ENCODE results near the gene RTF1. TPM values are rescaled to one million over a fixed set of nuclear protein-coding genes. Genes with fewer than 3 reads are reported as not detected.
A peak's percentile ranks its signal among the peaks of the same experiment; 100 is the strongest.

The RTF1 gene
- total RNA-seq, 3 donors from 2014 or later: 28.6 to 38.3 (median 32.6) TPM

- Mint-ChIP-seq H3K9me3 (no peaks in the 10 kb centered on the region), H3K4me1 (ENCODE audit: low read depth) (peaks cover 36% of the 10 kb centered on the region), H3K4me3 (peak overlapping the region; percentile 42), H3K27me3 (ENCODE audit: low read depth) (peaks cover 14% of the 10 kb centered on the region), H3K36me3 (ENCODE audit: insufficient read depth) (peaks cover under 1% of the 10 kb centered on the region)
- ATAC-seq (peak; percentile 6), DNase-seq (no peak)
These were observed 70.9 kb downstream of the RTF1 start for GRCh38 chr15:41487802-41488201.

- Mint-ChIP-seq H3K9me3 (no peaks in the 10 kb centered on the region), H3K36me3 (ENCODE audit: insufficient read depth) (no peaks in the 10 kb centered on the region), H3K27me3 (ENCODE audit: low read depth) (peaks cover 15% of the 10 kb centered on the region), H3K4me1 (ENCODE audit: low read depth) (peaks cover 26% of the 10 kb centered on the region), H3K4me3 (no peak overlapping the region)
- no peak for ATAC-seq
- no peak for DNase-seq
These were observed 72.7 kb downstream of the RTF1 start for GRCh38 chr15:41489641-41490040.

- H3K36me3 Mint-ChIP-seq (ENCODE audit: insufficient read depth): no peaks in the 10 kb centered on the region
- H3K4me1 Mint-ChIP-seq (ENCODE audit: low read depth): peaks cover 29% of the 10 kb centered on the region
- no peak for DNase-seq
These were observed 73.5 kb downstream of the RTF1 start for GRCh38 chr15:41490355-41490754.

GRCh38 chr15:41491889-41492288, 75.0 kb downstream of the RTF1 start:
- Mint-ChIP-seq H3K27me3 (ENCODE audit: low read depth) (peaks cover 26% of the 10 kb centered on the region), H3K36me3 (ENCODE audit: insufficient read depth) (no peaks in the 10 kb centered on the region), H3K4me3 (no peak overlapping the region)

More at GRCh38 chr15:41490355-41490754, 73.5 kb downstream of the RTF1 start:
- H3K27me3 Mint-ChIP-seq (ENCODE audit: low read depth): peaks cover 18% of the 10 kb centered on the region
- peak; percentile 47 to 65 for ATAC-seq
- no peak overlapping the region for H3K4me3 Mint-ChIP-seq
- no peaks in the 10 kb centered on the region for H3K9me3 Mint-ChIP-seq

GRCh38 chr15:41492597-41493204, 75.8 kb downstream of the RTF1 start:
- H3K36me3 Mint-ChIP-seq (ENCODE audit: insufficient read depth): no peaks in the 10 kb centered on the region
- H3K9me3 Mint-ChIP-seq: no peaks in the 10 kb centered on the region
- DNase-seq (no peak), ATAC-seq (peak in 1 of 2 donors; percentile 18)
- H3K4me3 Mint-ChIP-seq: peak overlapping the region; percentile 75
- H3K27me3 Mint-ChIP-seq (ENCODE audit: low read depth): peaks cover 33% of the 10 kb centered on the region
- H3K4me1 Mint-ChIP-seq (ENCODE audit: low read depth): peaks cover 29% of the 10 kb centered on the region

More at GRCh38 chr15:41491889-41492288, 75.0 kb downstream of the RTF1 start:
- no peaks in the 10 kb centered on the region for H3K9me3 Mint-ChIP-seq
- DNase-seq (no peak), ATAC-seq (no peak)
- peaks cover 29% of the 10 kb centered on the region for H3K4me1 Mint-ChIP-seq (ENCODE audit: low read depth)

GRCh38 chr15:41493205-41493901, 76.5 kb downstream of the RTF1 start, which contains the start of gene ITPKA:
TSS of gene ITPKA (plus strand) at chr15:41493874. CDS start at chr15:41493928, 54 bp downstream.
- ATAC-seq: peak; percentile 87 to 90
- peaks cover 37% of the 10 kb centered on the region for H3K27me3 Mint-ChIP-seq (ENCODE audit: low read depth)
- H3K4me1 Mint-ChIP-seq (ENCODE audit: low read depth): peaks cover 26% of the 10 kb centered on the region
- H3K36me3 Mint-ChIP-seq (ENCODE audit: insufficient read depth): no peaks in the 10 kb centered on the region
- no peaks in the 10 kb centered on the region for H3K9me3 Mint-ChIP-seq
- peak; percentile 88 for DNase-seq
- H3K4me3 Mint-ChIP-seq: peak within 1 kb of the TSS; percentile 75

- peaks cover 41% of the 10 kb centered on the region for H3K27me3 Mint-ChIP-seq (ENCODE audit: low read depth)
- H3K9me3 Mint-ChIP-seq: no peaks in the 10 kb centered on the region
These were observed 77.0 kb downstream of the RTF1 start for GRCh38 chr15:41493902-41494189.

GRCh38 chr15:41494190-41494921, 77.5 kb downstream of the RTF1 start:
- H3K27me3 Mint-ChIP-seq (ENCODE audit: low read depth): peaks cover 46% of the 10 kb centered on the region
- H3K4me3 Mint-ChIP-seq: peak overlapping the region; percentile 60
- no peaks in the 10 kb centered on the region for H3K36me3 Mint-ChIP-seq (ENCODE audit: insufficient read depth)
- peak; percentile 20 for ATAC-seq
- DNase-seq: no peak
- H3K4me1 Mint-ChIP-seq (ENCODE audit: low read depth): peaks cover 26% of the 10 kb centered on the region
- no peaks in the 10 kb centered on the region for H3K9me3 Mint-ChIP-seq

More at GRCh38 chr15:41493902-41494189, 77.0 kb downstream of the RTF1 start:
- Mint-ChIP-seq H3K36me3 (ENCODE audit: insufficient read depth) (no peaks in the 10 kb centered on the region), H3K4me3 (no peak overlapping the region), H3K4me1 (ENCODE audit: low read depth) (peaks cover 26% of the 10 kb centered on the region)
- ATAC-seq: peak; percentile 22 to 33
- DNase-seq: no peak

GRCh38 chr15:41494922-41495735, 78.2 kb downstream of the RTF1 start:
- ATAC-seq (no peak), DNase-seq (no peak)
- H3K27me3 Mint-ChIP-seq (ENCODE audit: low read depth): peaks cover 52% of the 10 kb centered on the region

GRCh38 chr15:41495736-41496599, 79.1 kb downstream of the RTF1 start:
- Mint-ChIP-seq H3K4me1 (ENCODE audit: low read depth) (peaks cover 20% of the 10 kb centered on the region), H3K9me3 (no peaks in the 10 kb centered on the region), H3K27me3 (ENCODE audit: low read depth) (peaks cover 60% of the 10 kb centered on the region), H3K4me3 (no peak overlapping the region), H3K36me3 (ENCODE audit: insufficient read depth) (no peaks in the 10 kb centered on the region)
- no peak for DNase-seq
- no peak for ATAC-seq

More at GRCh38 chr15:41494922-41495735, 78.2 kb downstream of the RTF1 start:
- H3K4me3 Mint-ChIP-seq: peak overlapping the region; percentile 50
- peaks cover 22% of the 10 kb centered on the region for H3K4me1 Mint-ChIP-seq (ENCODE audit: low read depth)
- H3K9me3 Mint-ChIP-seq: no peaks in the 10 kb centered on the region
- H3K36me3 Mint-ChIP-seq (ENCODE audit: insufficient read depth): no peaks in the 10 kb centered on the region

GRCh38 chr15:41498657-41499056, 81.8 kb downstream of the RTF1 start:
- ATAC-seq: no peak

GRCh38 chr15:41499109-41499851, 82.4 kb downstream of the RTF1 start:
- no peak for DNase-seq
- no peaks in the 10 kb centered on the region for H3K9me3 Mint-ChIP-seq
- H3K36me3 Mint-ChIP-seq (ENCODE audit: insufficient read depth): no peaks in the 10 kb centered on the region
- peaks cover 21% of the 10 kb centered on the region for H3K4me1 Mint-ChIP-seq (ENCODE audit: low read depth)
- H3K27me3 Mint-ChIP-seq (ENCODE audit: low read depth): peaks cover 54% of the 10 kb centered on the region
- no peak overlapping the region for H3K4me3 Mint-ChIP-seq
- no peak for ATAC-seq

More at GRCh38 chr15:41498657-41499056, 81.8 kb downstream of the RTF1 start:
- peaks cover 21% of the 10 kb centered on the region for H3K4me1 Mint-ChIP-seq (ENCODE audit: low read depth)
- H3K36me3 Mint-ChIP-seq (ENCODE audit: insufficient read depth): no peaks in the 10 kb centered on the region
- H3K9me3 Mint-ChIP-seq: no peaks in the 10 kb centered on the region
- H3K4me3 Mint-ChIP-seq: no peak overlapping the region
- peaks cover 54% of the 10 kb centered on the region for H3K27me3 Mint-ChIP-seq (ENCODE audit: low read depth)
- DNase-seq: no peak

Data from activated T-cell treated with anti-CD3 and anti-CD28 coated beads, Interleukin-2, amount 50 U/mL, for 4 hours (primary cell).